ENCODE data around the gene AGPAT4.

The AGPAT4 gene

GRCh38 chr6:161151660-161152526, 122.0 kb downstream of the AGPAT4 start:
- Histone ChIP-seq H3K9me3 (replicated peaks; ENCODE audit: insufficient read depth, low read length) (no peaks in the 10 kb centered on the region), H3K4me3 (ENCODE audit: low read length) (no peak overlapping the region), H3K9ac (ENCODE audit: low read length) (no peak overlapping the region), H3K4me2 (ENCODE audit: low read depth, low read length) (no peak overlapping the region), H2AFZ (ENCODE audit: low read length) (no peak overlapping the region), H3K4me1 (ENCODE audit: low read length) (no peaks in the 10 kb centered on the region), H3K9me2 (replicated peaks; ENCODE audit: insufficient read depth, low read length) (no peaks in the 10 kb centered on the region), H3F3A (ENCODE audit: insufficient read depth, low read length) (no peaks in the 10 kb centered on the region), H3K79me2 (ENCODE audit: low read length) (no peaks in the 10 kb centered on the region), H3K36me3 (replicated peaks; ENCODE audit: insufficient read depth, low read length) (no peaks in the 10 kb centered on the region), H3K27me3 (replicated peaks; ENCODE audit: insufficient read depth, low read length) (no peaks in the 10 kb centered on the region), H3K27ac (ENCODE audit: low read length) (no peak overlapping the region), H4K20me1 (ENCODE audit: insufficient read depth, low read length) (no peaks in the 10 kb centered on the region)
- no peak for TF ChIP-seq EZH2 (optimal IDR thresholded peaks at IDR 0.05; ENCODE audit: low read depth, low read length)
- TF ChIP-seq CTCF (IDR thresholded peaks at IDR 0.05; ENCODE audit: low read length): no peak
- DNase-seq: no peak

- no peak for DNase-seq
- Histone ChIP-seq H3K27ac (ENCODE audit: low read length) (no peak overlapping the region), H3F3A (ENCODE audit: insufficient read depth, low read length) (no peaks in the 10 kb centered on the region), H3K36me3 (replicated peaks; ENCODE audit: insufficient read depth, low read length) (no peaks in the 10 kb centered on the region), H3K4me2 (ENCODE audit: low read depth, low read length) (no peak overlapping the region), H3K9ac (ENCODE audit: low read length) (no peak overlapping the region), H3K4me1 (ENCODE audit: low read length) (no peaks in the 10 kb centered on the region), H3K9me3 (replicated peaks; ENCODE audit: insufficient read depth, low read length) (no peaks in the 10 kb centered on the region), H2AFZ (ENCODE audit: low read length) (no peak overlapping the region), H3K9me2 (replicated peaks; ENCODE audit: insufficient read depth, low read length) (no peaks in the 10 kb centered on the region), H4K20me1 (ENCODE audit: insufficient read depth, low read length) (no peaks in the 10 kb centered on the region), H3K79me2 (ENCODE audit: low read length) (no peaks in the 10 kb centered on the region), H3K27me3 (replicated peaks; ENCODE audit: insufficient read depth, low read length) (no peaks in the 10 kb centered on the region), H3K4me3 (ENCODE audit: low read length) (no peak overlapping the region)
- TF ChIP-seq EZH2phosphoT487 (IDR thresholded peaks at IDR 0.05; ENCODE audit: low read length) (no peak), CTCF (IDR thresholded peaks at IDR 0.05; ENCODE audit: low read length) (no peak), EZH2 (optimal IDR thresholded peaks at IDR 0.05; ENCODE audit: low read depth, low read length) (no peak)
These were observed 122.7 kb downstream of the AGPAT4 start for GRCh38 chr6:161151059-161151645.

- DNase-seq: no peak
- H3K9me3 ChIP-seq (replicated peaks; ENCODE audit: insufficient read depth, low read length): no peaks in the 10 kb centered on the region
- H3K27me3 ChIP-seq (replicated peaks; ENCODE audit: insufficient read depth, low read length): no peaks in the 10 kb centered on the region
- H3K9ac ChIP-seq (ENCODE audit: low read length): no peak overlapping the region
- no peaks in the 10 kb centered on the region for H4K20me1 ChIP-seq (ENCODE audit: insufficient read depth, low read length)
- H3K79me2 ChIP-seq (ENCODE audit: low read length): no peaks in the 10 kb centered on the region
- H3K27ac ChIP-seq (ENCODE audit: low read length): no peak overlapping the region
- H2AFZ ChIP-seq (ENCODE audit: low read length): no peak overlapping the region
- no peaks in the 10 kb centered on the region for H3K36me3 ChIP-seq (replicated peaks; ENCODE audit: insufficient read depth, low read length)
- TF ChIP-seq EZH2 (optimal IDR thresholded peaks at IDR 0.05; ENCODE audit: low read depth, low read length): no peak
- TF ChIP-seq CTCF (IDR thresholded peaks at IDR 0.05; ENCODE audit: low read length): no peak
- TF ChIP-seq EZH2phosphoT487 (IDR thresholded peaks at IDR 0.05; ENCODE audit: low read length): no peak
- no peaks in the 10 kb centered on the region for H3K4me1 ChIP-seq (ENCODE audit: low read length)
- no peaks in the 10 kb centered on the region for H3K9me2 ChIP-seq (replicated peaks; ENCODE audit: insufficient read depth, low read length)
- H3F3A ChIP-seq (ENCODE audit: insufficient read depth, low read length): no peaks in the 10 kb centered on the region
- H3K4me3 ChIP-seq (ENCODE audit: low read length): no peak overlapping the region
- H3K4me2 ChIP-seq (ENCODE audit: low read depth, low read length): no peak overlapping the region
These were observed 123.3 kb downstream of the AGPAT4 start for GRCh38 chr6:161150566-161150965.
